GM18870 (cell line): Measurements from ENCODE around the gene ZNF417.
A peak's percentile ranks its signal among the peaks of the same experiment; 100 is the strongest.
"Not testable (repeated sequence)": the region's sequence is repeated elsewhere in the genome, so short reads cannot be mapped to it uniquely, and the experiment has no call there.

Experiments
- ATAC-seq: cut with Tn5 transposase; IDR thresholded peaks from one replicate; pipeline ENCODE4 v1.9.1; 2021; ENCODE audit warnings: moderate library complexity; ENCODE audit not compliant: unreplicated experiment

ZNF417 gene

DNA sequence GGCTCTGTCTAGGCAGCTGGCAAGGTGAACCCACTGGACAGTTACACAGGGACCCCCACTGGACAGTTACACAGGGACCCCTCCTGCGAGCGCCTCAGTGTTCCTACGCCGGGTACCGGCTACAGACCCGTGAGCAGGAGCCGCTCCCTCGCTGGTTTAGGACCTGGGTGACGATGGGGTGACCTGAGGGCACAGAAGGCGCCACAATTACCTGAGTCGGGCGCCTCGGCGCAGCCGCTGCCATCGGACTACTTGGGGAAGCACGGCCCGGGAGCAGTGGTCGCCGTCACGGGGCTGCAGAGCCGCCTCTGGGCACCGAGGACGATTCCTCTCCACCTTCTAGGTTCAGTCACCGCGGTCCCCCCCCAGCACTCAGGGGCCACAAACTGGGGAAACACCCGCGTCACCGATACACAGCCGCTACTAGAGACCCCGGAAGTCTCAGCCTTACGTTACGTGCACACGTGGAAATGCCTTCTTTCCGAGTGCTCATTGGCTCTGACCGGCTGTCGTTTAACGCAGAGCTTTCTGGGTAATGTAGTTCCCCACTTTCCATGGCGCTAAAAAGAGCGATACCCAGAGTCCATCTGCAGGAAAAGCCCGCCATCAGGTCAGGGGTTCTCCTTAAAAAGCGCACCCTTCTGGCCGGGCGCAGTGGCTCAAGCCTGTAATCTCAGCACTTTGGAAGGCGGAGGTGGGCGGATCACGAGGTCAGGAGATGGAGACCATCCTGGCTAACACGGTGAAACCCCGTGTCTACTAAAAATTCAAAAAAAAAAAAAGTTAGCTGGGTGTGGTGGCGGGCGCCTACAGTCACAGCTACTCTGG is at the start of gene ZNF417:
ZNF417 (minus strand) TSS at position 425 of the 828 bp plus-strand sequence; CDS start at position 244, 181 bp downstream.
- peak; percentile 93 for ATAC-seq

DNA sequence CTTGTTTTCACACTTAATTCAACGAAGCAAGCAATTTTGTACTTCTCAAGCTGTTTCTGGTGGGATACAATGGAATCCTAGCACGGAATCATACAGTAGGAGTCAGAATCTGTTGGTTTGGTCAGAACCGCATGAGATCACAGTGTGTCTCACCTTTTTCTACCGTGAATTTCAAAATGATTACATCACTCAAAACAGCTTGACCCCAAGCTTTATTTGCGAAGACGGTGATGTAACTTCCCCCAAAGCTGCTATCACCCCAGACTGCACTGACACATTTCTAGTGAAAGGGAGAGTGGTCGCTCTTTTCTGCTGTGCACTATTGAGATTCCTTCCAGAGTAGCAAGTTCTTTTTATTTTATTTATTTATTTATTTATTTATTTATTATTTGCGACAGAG is 48.4 kb upstream of the ZNF417 start:
- no peak for ATAC-seq

DNA sequence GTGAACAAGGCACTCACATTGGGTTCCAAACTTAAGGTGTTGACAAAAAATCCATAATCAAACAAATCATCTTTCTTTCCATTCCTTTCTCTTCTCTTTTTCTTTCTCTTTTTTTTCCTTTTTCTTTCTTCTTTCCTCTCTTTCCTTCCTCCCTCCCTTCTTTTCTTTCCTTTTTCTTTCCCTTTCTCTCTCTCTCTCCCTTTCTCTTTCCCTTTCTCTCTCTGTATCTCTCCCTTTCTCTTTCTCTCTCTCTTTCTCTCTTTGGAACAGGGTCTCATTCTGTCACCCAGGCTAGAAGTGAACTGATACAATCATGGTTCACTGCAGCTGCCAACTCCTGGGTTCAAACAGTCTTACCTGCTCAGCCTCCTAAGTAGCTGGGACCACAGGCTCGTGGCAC is 45.4 kb upstream of the ZNF417 start:
- no peak for ATAC-seq

DNA sequence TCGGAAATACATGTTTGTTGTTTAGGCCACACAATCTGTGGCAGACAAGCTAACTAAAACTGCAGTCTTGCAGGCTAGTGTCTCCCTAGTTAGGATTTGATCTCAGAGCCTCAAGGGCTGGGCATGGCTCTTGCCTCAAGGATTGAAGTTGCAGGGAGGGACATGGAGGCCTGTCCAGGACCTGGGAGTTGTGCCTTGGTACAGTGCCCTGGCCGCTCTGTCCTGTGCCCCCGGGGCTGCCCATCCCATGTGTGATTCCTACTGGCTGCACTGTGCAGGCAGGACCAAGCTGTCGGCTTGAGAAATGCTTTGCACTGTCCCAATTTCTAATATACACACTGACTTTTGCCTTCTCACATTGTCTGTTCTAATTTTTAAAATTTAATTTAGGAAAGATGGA is 38.6 kb upstream of the ZNF417 start:
- ATAC-seq, result no peak

DNA sequence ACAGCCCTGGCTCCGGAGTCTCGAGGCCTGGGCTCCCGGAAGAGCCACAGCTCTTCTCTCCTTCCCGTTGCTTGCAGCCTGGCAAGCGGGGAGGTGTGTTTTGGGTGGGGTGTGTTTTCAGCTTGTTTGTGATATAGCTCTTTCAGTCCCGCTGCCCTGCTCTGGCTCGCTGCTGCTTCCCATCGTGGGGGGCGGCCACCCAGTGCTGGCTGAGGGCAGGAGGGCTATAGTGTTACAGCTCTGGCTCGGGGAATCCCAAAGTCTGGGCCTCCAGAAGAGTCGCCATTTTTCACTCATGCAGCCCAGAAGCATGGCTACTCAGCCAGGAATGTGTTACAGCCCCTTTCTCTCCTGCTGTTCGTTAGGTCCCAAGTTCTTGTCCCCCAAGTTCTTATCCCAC is 33.3 kb upstream of the ZNF417 start:
- ATAC-seq, result no peak

- no peak for ATAC-seq
Measured at GRCh38 chr19:57949296-57949695, 32.9 kb upstream of the ZNF417 start.

GRCh38 chr19:57947419-57948134 is 31.2 kb upstream of the ZNF417 start, which contains the start of gene ZNF256:
ZNF256 (minus strand) TSS chr19:57947706; CDS start chr19:57947474, 232 bp downstream.
- ATAC-seq, result peak; percentile 84

- ATAC-seq, result no peak
Measured at GRCh38 chr19:57947088-57947418, 30.7 kb upstream of the ZNF417 start.

GRCh38 chr19:57946316-57946715 is 29.9 kb upstream of the ZNF417 start:
- no peak for ATAC-seq

DNA sequence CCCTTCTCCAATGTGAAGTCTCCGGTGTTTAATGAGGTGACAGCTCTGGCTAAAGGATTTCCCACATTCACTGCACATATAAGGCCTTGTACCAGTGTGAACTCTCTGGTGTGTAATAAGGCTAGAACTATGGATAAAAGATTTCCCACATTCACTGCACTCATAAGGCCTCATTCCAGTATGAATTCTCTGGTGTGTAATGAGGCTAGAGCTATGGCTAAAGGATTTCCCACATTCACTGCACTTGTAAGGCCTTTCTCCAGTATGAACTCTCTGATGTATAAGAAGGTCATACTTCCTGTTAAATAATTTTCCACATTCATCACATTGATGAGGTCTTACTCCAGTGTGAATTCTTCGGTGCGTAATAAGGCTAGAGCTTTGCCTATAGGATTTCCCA is 25.2 kb upstream of the ZNF417 start:
- ATAC-seq, result no peak

- no peak for ATAC-seq
Measured at GRCh38 chr19:57935731-57936130, 19.3 kb upstream of the ZNF417 start.

GRCh38 chr19:57934820-57935665 is 18.7 kb upstream of the ZNF417 start, which contains the start of gene ZNF418:
ZNF418 (minus strand) TSS chr19:57935402; CDS start chr19:57933822, 1,580 bp downstream.
- ATAC-seq, result peak; percentile 68

- no peak for ATAC-seq
Measured at GRCh38 chr19:57927587-57927986, 11.2 kb upstream of the ZNF417 start.

DNA sequence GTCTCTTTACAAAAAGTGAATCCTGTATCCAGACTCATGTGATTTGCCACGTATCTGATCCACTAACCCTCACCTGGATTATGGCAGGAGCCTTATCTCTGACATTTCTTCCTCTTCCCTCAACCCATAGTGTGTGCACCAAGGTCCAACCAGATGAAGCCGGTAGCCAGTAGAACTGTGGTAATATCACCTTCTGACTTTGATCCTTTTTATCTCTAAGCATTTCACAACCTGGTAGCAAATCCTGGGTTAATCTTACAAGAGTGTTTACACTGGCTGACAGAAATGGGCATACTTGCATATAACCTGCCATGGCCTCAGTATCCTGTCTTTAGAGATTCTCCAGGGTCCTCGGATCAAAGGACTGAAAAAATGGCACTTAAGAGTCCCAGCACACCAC is 1.9 kb downstream of the ZNF417 start:
- ATAC-seq, result no peak

DNA sequence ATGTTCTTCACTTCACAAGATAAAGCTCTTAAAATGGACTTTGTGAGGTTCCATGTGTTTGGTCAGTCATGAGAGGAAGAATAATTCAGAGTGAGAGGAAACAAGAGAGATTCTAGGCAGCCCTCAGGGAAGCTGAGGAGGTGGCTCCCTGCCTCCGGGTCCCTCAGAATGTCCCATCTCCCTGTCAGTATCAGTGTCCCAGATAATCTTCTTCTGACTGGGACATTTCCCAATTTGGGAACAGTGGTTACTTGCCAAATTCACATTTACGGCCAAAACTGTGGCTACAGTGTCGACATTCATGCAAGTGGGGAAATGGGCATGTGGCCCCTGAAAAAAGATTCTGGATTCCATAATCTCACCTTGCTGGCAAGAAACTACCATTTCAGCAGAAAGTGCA is 9.0 kb downstream of the ZNF417 start:
- no peak for ATAC-seq

DNA sequence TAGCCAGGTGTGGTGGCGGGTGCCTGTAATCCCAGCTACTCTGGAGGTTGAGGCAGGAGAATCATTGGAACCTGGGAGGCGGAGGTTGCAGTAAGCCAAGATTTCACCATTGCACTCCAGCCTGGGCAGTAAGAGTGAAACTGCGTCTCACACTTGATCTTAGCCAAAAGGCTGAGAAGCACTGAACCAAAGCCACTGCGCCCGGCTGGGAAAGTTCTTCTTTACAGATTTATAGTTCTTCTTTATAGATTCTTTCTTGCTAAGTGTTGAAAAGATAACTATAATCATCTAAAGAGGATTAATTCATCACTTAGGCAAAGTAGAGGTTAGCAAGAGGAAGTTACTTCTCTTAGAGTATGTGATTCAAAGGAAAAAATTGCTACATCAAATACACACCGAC is 11.1 kb downstream of the ZNF417 start:
- ATAC-seq, result no peak

- ATAC-seq, result no peak
Measured at GRCh38 chr19:57903618-57904184, 12.7 kb downstream of the ZNF417 start.

DNA sequence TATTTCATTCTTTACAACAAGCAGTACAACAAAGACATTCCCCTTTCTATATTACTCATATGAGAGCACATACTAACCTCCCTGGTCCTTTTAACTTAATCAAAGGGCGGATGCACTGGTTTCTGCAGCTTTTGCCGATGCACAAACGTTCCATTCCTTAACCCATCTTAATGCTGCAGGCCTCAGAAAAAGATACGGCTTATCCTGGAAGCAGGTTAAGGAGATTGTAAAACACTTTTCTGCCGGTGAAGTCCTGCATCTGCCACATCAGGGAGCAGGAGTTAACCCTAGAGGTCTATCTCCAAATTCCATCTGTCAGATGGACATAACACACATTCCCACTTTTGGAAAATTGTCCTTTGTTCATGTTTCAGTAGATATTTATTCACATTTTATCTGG is 16.1 kb downstream of the ZNF417 start:
- no peak for ATAC-seq

DNA sequence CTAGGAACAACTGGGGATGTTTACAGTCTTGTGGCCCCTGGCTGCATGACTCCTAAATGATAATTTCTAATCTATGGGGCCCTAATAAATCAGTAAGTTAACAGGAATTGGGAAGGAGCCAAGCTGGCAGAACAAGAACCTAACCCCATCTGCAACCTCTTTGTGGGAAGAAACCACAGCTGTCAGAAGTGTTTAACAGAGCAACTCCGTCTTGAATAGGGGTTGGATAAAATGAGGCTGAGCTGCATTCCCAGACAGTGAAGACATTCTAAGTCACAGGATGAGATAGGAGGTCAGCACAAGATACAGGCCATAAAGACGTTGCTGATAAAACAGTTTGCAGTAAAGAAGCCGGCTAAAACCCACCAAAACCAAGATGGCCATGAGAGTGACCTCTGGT is 25.7 kb downstream of the ZNF417 start:
- not testable (repeated sequence) for ATAC-seq

GRCh38 chr19:57888560-57889231 is 27.7 kb downstream of the ZNF417 start, which contains the start of gene ZNF814:
ZNF814 (minus strand) TSS chr19:57889037; CDS start chr19:57888802, 235 bp downstream.
- peak; percentile 61 for ATAC-seq
